Endothelial cell of umbilical vein (primary cell): ENCODE results near the gene GLP2R.

Source experiments
- EZH2 ChIP-seq: IDR thresholded peaks from 2 replicates; pipeline ENCODE4 v1.6.1; 2012; ENCODE audit warnings: borderline replicate concordance, low read depth, mild to moderate bottlenecking, moderate library complexity, low read length, inconsistent platforms; ENCODE audit not compliant: severe bottlenecking
- JUN ChIP-seq: IDR thresholded peaks from 2 replicates; pipeline ENCODE4 v1.6.1; 2011; ENCODE audit warnings: borderline replicate concordance, low read depth; ENCODE audit not compliant: insufficient read length, insufficient read depth
- MYC ChIP-seq: IDR thresholded peaks from one replicate; pipeline ENCODE4 v1.6.1; 2011; ENCODE audit warnings: mild to moderate bottlenecking, low read depth, low read length
- POLR2A ChIP-seq: IDR thresholded peaks from 2 replicates; pipeline ENCODE4 v1.6.1; 2012; ENCODE audit warnings: low read depth, mild to moderate bottlenecking, control low read depth, low read length
- POLR2AphosphoS5 ChIP-seq: IDR thresholded peaks from 2 replicates; pipeline ENCODE4 v1.6.1; 2012; ENCODE audit warnings: low read depth, mild to moderate bottlenecking, control low read depth, low read length, moderate library complexity; ENCODE audit not compliant: insufficient read depth
- TF ChIP-seq, protein P1 (sequence below), 2 donors: IDR thresholded peaks; 1 replicate in 1 of 2; 2 replicates in 1 of 2; pipeline ENCODE4 v1.5.1; 2011; ENCODE audit warnings: low read length in 2 of 2, mild to moderate bottlenecking in 2 of 2, moderate library complexity in 2 of 2, control low read depth in 1 of 2, inconsistent platforms in 1 of 2, low read depth in 1 of 2; ENCODE audit not compliant: insufficient read depth in 1 of 2; ENCODE audit errors: extremely low read depth in 1 of 2

DNA sequence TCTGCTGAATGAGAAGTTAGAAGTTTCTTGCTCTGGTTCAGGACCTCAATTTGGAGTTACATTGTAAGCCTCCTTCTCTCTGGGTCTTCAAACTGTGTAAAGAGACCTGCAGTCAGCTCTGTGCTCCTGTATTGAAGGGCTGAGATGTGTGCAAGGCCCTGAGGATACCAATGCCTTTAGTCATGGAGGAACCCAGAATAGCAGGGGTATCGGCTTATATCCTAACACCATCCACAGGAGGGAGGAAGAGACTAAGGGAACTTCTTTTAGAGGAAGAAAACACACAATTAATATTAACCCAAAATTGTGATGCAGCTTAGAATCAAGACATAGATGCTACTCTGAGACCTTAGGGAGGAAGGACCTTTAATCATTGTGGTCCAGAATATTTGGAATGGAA, 36.5 kb downstream of the GLP2R start:
- TF ChIP-seq, protein P1, sequence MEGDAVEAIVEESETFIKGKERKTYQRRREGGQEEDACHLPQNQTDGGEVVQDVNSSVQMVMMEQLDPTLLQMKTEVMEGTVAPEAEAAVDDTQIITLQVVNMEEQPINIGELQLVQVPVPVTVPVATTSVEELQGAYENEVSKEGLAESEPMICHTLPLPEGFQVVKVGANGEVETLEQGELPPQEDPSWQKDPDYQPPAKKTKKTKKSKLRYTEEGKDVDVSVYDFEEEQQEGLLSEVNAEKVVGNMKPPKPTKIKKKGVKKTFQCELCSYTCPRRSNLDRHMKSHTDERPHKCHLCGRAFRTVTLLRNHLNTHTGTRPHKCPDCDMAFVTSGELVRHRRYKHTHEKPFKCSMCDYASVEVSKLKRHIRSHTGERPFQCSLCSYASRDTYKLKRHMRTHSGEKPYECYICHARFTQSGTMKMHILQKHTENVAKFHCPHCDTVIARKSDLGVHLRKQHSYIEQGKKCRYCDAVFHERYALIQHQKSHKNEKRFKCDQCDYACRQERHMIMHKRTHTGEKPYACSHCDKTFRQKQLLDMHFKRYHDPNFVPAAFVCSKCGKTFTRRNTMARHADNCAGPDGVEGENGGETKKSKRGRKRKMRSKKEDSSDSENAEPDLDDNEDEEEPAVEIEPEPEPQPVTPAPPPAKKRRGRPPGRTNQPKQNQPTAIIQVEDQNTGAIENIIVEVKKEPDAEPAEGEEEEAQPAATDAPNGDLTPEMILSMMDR (IDR thresholded peaks at IDR 0.05; ENCODE audit: extremely low read depth in 1 of 2, insufficient read depth in 1 of 2, low read depth in 1 of 2, low read length in 2 of 2) = no peak
- TF ChIP-seq MYC = no peak
- no peak for TF ChIP-seq POLR2A
- TF ChIP-seq POLR2AphosphoS5 = no peak
- TF ChIP-seq JUN = no peak
- TF ChIP-seq EZH2 = no peak
